K562 (cell line): ENCODE data around the gene MAST3. TPM values are rescaled to one million over a fixed set of nuclear protein-coding genes. Genes with fewer than 3 reads are reported as not detected.

Source experiments
- ATAC-seq: fragments of 200-7000 bp; cut with Tn5 transposase; 3 replicates; pipeline ENCODE4 v1.9.1; 2020; ENCODE audit warnings: moderate library complexity
- BruUV-seq: library from RNA; stranded (reverse); fragments of 400-500 nt; replicated peaks from 2 replicates; lab custom pipeline; 2021; lab: Mats Ljungman, UMichigan
- CTCF ChIA-PET: fragments of 300-600 bp; formaldehyde crosslinking; extraction: SDS; loops from one replicate; lab custom pipeline; 2021; ENCODE audit warnings: low intra/inter-chr PET ratio; lab: Yijun Ruan, JAX
- POLR2A ChIA-PET: fragments of 300-600, 350-650 bp; sonication (Branson Sonifier 250); formaldehyde crosslinking; extraction: SDS; loops from one replicate; lab custom pipeline; 2021; ENCODE audit warnings: antibody characterized with exemption, inconsistent platforms; lab: Yijun Ruan, JAX
- DNase-seq, 4 experiments: peaks; one replicate each; pipeline versions ENCODE4 v3.0.0 to v3.0.0-alpha.2; 2011 to 2018; ENCODE audit warnings: low spot score in 3 of 4, mixed read lengths in 3 of 4; ENCODE audit errors: extremely low read depth in 1 of 4
- FAIRE-seq: peaks from 2 replicates; lab custom pipeline; 2011; peaks lifted over from hg19 to GRCh38; lab: Jason Lieb, UNC
- H2AFZ ChIP-seq: 2 replicates; pipeline ENCODE4 v1.6.0; 2011; ENCODE audit warnings: low read depth, low read length, control low read depth, inconsistent platforms
- H3K27ac ChIP-seq: fragments of 200-600 bp; 3 replicates; pipeline ENCODE4 v1.8.0; 2011; ENCODE audit warnings: low read depth, mild to moderate bottlenecking, control low read depth, inconsistent platforms, low read length, moderate library complexity, mixed read lengths; ENCODE audit errors: extremely low read depth
- H3K27me3 ChIP-seq, 2 experiments: fragments of 300-600 bp in 1 of 2; 2 replicates in 1 of 2; 3 replicates in 1 of 2; pipeline versions ENCODE4 v1.6.0 to v1.8.0; 2011; ENCODE audit warnings: inconsistent platforms in 2 of 2, low read length in 2 of 2, mild to moderate bottlenecking in 1 of 2, mixed read lengths in 1 of 2, moderate library complexity in 1 of 2; ENCODE audit not compliant: control insufficient read depth in 2 of 2, insufficient read depth in 2 of 2
- H3K36me3 ChIP-seq: fragments of 300-600 bp; 3 replicates; pipeline ENCODE4 v1.8.0; 2011; ENCODE audit warnings: mild to moderate bottlenecking, low read length, inconsistent platforms; ENCODE audit not compliant: control insufficient read depth, insufficient read depth
- H3K4me1 ChIP-seq, 2 experiments: fragments of 200-600 bp in 1 of 2; replicated peaks in 1 of 2; 2 replicates in 1 of 2; 3 replicates in 1 of 2; pipeline versions ENCODE4 v1.5.1 to v1.8.0; 2011; ENCODE audit warnings: inconsistent platforms in 2 of 2, low read length in 2 of 2, mild to moderate bottlenecking in 1 of 2, mixed read lengths in 1 of 2, moderate library complexity in 1 of 2; ENCODE audit not compliant: control insufficient read depth in 2 of 2, insufficient read depth in 2 of 2
- H3K4me2 ChIP-seq: 2 replicates; pipeline ENCODE4 v1.6.1; 2011; ENCODE audit warnings: low read length, control low read depth, inconsistent platforms, mixed read lengths; ENCODE audit not compliant: insufficient read depth
- H3K4me3 ChIP-seq: fragments of 200-600 bp; sonication (generic), shearing (Covaris generic); 2 replicates; pipeline ENCODE4 v1.5.1; 2016; ENCODE audit warnings: control low read depth, inconsistent platforms
- H3K79me2 ChIP-seq: fragments of 200-600 bp; 3 replicates; pipeline ENCODE4 v1.8.0; 2011; ENCODE audit warnings: low read length, inconsistent platforms; ENCODE audit not compliant: control insufficient read depth, insufficient read depth
- H3K9ac ChIP-seq, 2 experiments: 2 replicates each; pipeline versions ENCODE4 v1.6.0 to v1.6.1; 2011; ENCODE audit warnings: low read depth in 2 of 2, low read length in 2 of 2, control low read depth in 1 of 2, inconsistent platforms in 1 of 2, mild to moderate bottlenecking in 1 of 2, mixed read lengths in 1 of 2; ENCODE audit not compliant: insufficient read depth in 1 of 2
- H3K9me1 ChIP-seq: one replicate; pipeline ENCODE4 v1.6.0; 2011; ENCODE audit warnings: inconsistent platforms, mild to moderate bottlenecking, low read length, moderate library complexity; ENCODE audit not compliant: control insufficient read depth, insufficient read depth
- H3K9me3 ChIP-seq: replicated peaks from 2 replicates; pipeline ENCODE4 v1.5.1; 2011; ENCODE audit warnings: low read depth, low read length, inconsistent platforms; ENCODE audit not compliant: control insufficient read depth, insufficient read depth
- H4K20me1 ChIP-seq: replicated peaks from 2 replicates; pipeline ENCODE4 v1.6.1; 2011; ENCODE audit warnings: low read length, inconsistent platforms, mixed read lengths; ENCODE audit not compliant: control insufficient read depth, insufficient read depth
- E2F5 ChIP-seq: sonication (generic); formaldehyde crosslinking; IDR thresholded peaks from 2 replicates; pipeline ENCODE4 v1.8.0; 2022; ENCODE audit warnings: mild to moderate bottlenecking, missing genetic modification reagents
- WGBS: fragments of 100-300 bp; shearing (Covaris generic); methylation state at CpG from one replicate; pipeline ENCODE4 v1.1.6; 2016; ENCODE audit warnings: low coverage, mixed read lengths; ENCODE audit not compliant: insufficient coverage; ENCODE audit errors: missing lambda C conversion rate; 5-methylcytosine and 5-hydroxymethylcytosine counted together
- in situ Hi-C: fragments of 300-500 bp; cut with MboI; formaldehyde crosslinking; loops from 4 replicates; pipeline ENCODE4 v1.15.0; 2018; ENCODE audit warnings: inconsistent platforms, mixed read lengths
- intact Hi-C: fragments of 100-400 bp; cut with micrococcal nuclease; formaldehyde crosslinking; loops from 2 replicates; pipeline ENCODE4 v1.14.2; 2022
- polyA plus RNA-seq, 8 experiments: library from polyadenylated mRNA; depleted of rRNA in 4 of 8; stranded (reverse) in 5 of 8; unstranded in 3 of 8; fragments of >200 nt; fragmentation: Nextera tagmentation in 2 of 8; fragmentation: Illumina TruSeq in 1 of 8; extraction: Ambion mirVana in 2 of 8; extraction: Trizol in 1 of 8; gene quantifications; 2 replicates each; pipeline versions ENCODE4 v1.2.1 to v1.2.3, GENCODE V29; 2011 to 2014; ENCODE audit warnings: inconsistent platforms in 1 of 8, missing spikeins in 1 of 8
- total RNA-seq, 7 experiments: library from RNA; depleted of rRNA in 6 of 7; stranded (reverse); fragments of >200 nt in 6 of 7; fragmentation: Illumina TruSeq in 2 of 7; extraction: Trizol in 2 of 7; gene quantifications; 2 replicates each; pipeline versions ENCODE4 v1.2.1 to v1.2.3, GENCODE V29; 2011 to 2021; ENCODE audit warnings: low replicate concordance in 1 of 7
- TF ChIP-seq, protein P1 (sequence below): sonication (generic); formaldehyde crosslinking; IDR thresholded peaks from 2 replicates; pipeline ENCODE4 v1.8.1; 2023; ENCODE audit warnings: mild to moderate bottlenecking, missing genetic modification reagents

Gene MAST3
- total and polyA plus RNA-seq, 9 of the 15 experiments (the other 6 are each of a cell fraction or from before 2014, with no cell fraction given), result 0.94 to 9.9 (median 2.4) TPM

DNA sequence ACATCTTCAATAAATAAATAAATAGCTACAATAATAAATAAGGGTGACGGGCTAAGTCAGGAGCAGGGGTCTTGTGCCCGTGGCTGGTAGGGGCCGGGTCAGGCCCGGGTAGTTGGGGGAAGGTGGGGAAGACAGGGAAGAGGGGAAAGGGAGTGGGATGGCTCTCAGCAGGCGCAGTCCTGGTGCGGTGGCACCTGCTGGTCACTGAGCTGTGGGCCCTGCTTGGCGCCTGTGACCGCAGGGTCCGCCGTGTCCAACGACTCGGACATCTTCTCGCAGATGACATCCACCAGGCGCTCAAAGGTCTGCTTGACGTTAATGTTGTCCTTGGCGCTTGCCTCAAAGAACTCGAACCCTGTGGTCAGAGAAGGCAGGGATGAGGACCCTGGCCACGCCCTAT is 99.7 kb downstream of the MAST3 start:
- intact Hi-C loops, result no loop called here
- Histone ChIP-seq H4K20me1 (peaks cover 6% of the 10 kb centered on the region; the same call in 1 of the 2 replicates), H3K4me1 (peaks cover 14 to 42% of the 10 kb centered on the region in 2 experiments; a peak in 4 of 5 replicates), H3K9me1 (no peaks in the 10 kb centered on the region), H3K27me3 (no peaks in the 10 kb centered on the region), H3K79me2 (peaks cover 22% of the 10 kb centered on the region), H2AFZ (no peak overlapping the region), H3K4me3 (no peak overlapping the region), H3K4me2 (no peak overlapping the region), H3K36me3 (peaks cover 61% of the 10 kb centered on the region; the same call in 2 of the 3 replicates), H3K9me3 (no peaks in the 10 kb centered on the region), H3K27ac (no peak overlapping the region), H3K9ac (0 out of 4 replicates have a peak overlapping the region, but pooled peaks of 1 of the 2 experiments have one; percentile 4)
- FAIRE-seq (no peak), ATAC-seq (no peak), DNase-seq (no peak)
- 91% methylated on average over 15 of the region's 18 CpGs for WGBS
- TF ChIP-seq E2F5 (CRISPR knock-in tag), result no peak
- TF ChIP-seq, protein P1, sequence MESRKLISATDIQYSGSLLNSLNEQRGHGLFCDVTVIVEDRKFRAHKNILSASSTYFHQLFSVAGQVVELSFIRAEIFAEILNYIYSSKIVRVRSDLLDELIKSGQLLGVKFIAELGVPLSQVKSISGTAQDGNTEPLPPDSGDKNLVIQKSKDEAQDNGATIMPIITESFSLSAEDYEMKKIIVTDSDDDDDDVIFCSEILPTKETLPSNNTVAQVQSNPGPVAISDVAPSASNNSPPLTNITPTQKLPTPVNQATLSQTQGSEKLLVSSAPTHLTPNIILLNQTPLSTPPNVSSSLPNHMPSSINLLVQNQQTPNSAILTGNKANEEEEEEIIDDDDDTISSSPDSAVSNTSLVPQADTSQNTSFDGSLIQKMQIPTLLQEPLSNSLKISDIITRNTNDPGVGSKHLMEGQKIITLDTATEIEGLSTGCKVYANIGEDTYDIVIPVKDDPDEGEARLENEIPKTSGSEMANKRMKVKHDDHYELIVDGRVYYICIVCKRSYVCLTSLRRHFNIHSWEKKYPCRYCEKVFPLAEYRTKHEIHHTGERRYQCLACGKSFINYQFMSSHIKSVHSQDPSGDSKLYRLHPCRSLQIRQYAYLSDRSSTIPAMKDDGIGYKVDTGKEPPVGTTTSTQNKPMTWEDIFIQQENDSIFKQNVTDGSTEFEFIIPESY (CRISPR knock-in tag), result peak; percentile 71
- ChIA-PET POLR2A (interaction anchor here (0.6 kb wide), 1 partner anchor 37 kb away, joined by 3 read pairs; no protein-coding TSS in a partner anchor), CTCF (no interaction called here)
- no TSS peak for BruUV-seq
- in situ Hi-C loops, result no loop called here
